Epithelial cell of esophagus (primary cell): ENCODE measurements around the gene OTOP3.
A peak's percentile ranks its signal among the peaks of the same experiment; 100 is the strongest.

Experiments
- DNase-seq: peaks from one replicate; pipeline ENCODE4 v3.0.0; 2010; ENCODE audit warnings: low read depth
- H3K4me3 ChIP-seq: 2 replicates; pipeline ENCODE4 v1.5.1; 2011; ENCODE audit warnings: mild to moderate bottlenecking, low read length, control low read depth
- TF ChIP-seq, protein P1 (sequence below): IDR thresholded peaks from 2 replicates; pipeline ENCODE4 v1.5.1; 2011; ENCODE audit warnings: low read depth, mild to moderate bottlenecking, low read length, control low read depth, inconsistent platforms; ENCODE audit not compliant: insufficient read depth; ENCODE audit errors: missing control alignments

OTOP3 gene

GRCh38 chr17:74893936-74894671 is 41.6 kb upstream of the OTOP3 start:
- H3K4me3 ChIP-seq, result no peak overlapping the region
- TF ChIP-seq, protein P1, sequence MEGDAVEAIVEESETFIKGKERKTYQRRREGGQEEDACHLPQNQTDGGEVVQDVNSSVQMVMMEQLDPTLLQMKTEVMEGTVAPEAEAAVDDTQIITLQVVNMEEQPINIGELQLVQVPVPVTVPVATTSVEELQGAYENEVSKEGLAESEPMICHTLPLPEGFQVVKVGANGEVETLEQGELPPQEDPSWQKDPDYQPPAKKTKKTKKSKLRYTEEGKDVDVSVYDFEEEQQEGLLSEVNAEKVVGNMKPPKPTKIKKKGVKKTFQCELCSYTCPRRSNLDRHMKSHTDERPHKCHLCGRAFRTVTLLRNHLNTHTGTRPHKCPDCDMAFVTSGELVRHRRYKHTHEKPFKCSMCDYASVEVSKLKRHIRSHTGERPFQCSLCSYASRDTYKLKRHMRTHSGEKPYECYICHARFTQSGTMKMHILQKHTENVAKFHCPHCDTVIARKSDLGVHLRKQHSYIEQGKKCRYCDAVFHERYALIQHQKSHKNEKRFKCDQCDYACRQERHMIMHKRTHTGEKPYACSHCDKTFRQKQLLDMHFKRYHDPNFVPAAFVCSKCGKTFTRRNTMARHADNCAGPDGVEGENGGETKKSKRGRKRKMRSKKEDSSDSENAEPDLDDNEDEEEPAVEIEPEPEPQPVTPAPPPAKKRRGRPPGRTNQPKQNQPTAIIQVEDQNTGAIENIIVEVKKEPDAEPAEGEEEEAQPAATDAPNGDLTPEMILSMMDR, result no peak
- no peak for DNase-seq

DNA sequence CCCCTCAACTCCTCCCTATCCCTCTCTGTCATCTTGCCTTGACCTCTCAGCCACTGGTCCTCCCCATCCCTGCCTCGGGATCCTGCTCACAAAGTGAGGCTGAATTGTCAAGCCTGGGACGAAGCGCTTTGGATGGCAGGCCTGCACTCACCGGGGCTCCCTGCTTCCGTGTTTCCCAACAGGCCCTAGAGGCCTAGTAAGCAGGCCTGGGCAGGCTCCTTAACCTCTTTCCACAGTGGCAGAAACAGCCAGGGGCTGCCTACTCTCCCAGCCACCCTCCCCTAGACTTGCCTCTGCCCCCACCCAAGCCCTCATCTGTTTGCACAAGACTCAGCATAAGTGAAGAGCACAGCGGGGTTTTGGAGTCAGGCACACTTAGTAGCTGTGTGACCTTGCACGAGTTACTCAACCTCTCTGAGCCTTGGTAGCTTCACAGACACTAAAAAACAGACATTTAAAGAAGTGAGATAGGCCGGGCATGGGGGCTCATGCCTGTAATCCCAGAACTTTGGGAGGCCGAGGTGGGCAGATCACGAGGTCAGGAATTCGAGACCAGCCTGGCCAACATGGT is 37.2 kb upstream of the OTOP3 start:
- TF ChIP-seq, protein P1, result no peak
- no peak overlapping the region for H3K4me3 ChIP-seq
- peak; percentile 87 for DNase-seq

GRCh38 chr17:74900208-74900607 is 35.5 kb upstream of the OTOP3 start:
- no peak for DNase-seq
- H3K4me3 ChIP-seq, result no peak overlapping the region
- TF ChIP-seq, protein P1, result no peak

- DNase-seq, result no peak
- TF ChIP-seq, protein P1, result no peak
- no peak overlapping the region for H3K4me3 ChIP-seq
These were observed 34.2 kb upstream of the OTOP3 start for GRCh38 chr17:74901353-74902135.

DNA sequence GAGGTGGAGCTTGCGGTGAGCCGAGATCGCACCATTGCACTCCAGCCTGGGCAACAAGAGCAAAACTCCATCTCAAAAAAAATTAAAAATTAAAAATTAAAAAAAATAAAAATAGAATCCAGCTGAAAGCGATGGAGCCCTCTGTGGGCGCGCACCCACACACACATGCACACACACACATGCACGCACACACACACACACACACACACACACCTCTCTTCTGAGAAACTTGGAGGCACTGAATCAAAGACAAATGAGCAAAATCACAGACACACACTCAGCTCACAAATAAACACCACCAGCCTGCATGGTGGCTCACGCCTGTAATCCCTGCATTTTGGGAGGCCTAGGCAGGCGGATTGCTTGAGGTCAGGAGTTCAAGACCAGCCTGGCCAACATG is 32.7 kb upstream of the OTOP3 start:
- TF ChIP-seq, protein P1, result no peak
- no peak overlapping the region for H3K4me3 ChIP-seq

GRCh38 chr17:74903671-74904070 is 32.0 kb upstream of the OTOP3 start:
- no peak for DNase-seq
- no peak overlapping the region for H3K4me3 ChIP-seq
- TF ChIP-seq, protein P1, result no peak

More for the DNA sequence above, 32.7 kb upstream of the OTOP3 start:
- DNase-seq, result no peak
